ENCODE measurements around the gene AP5Z1. TPM values are rescaled to one million over a fixed set of nuclear protein-coding genes. Genes with fewer than 3 reads are reported as not detected.

Gene AP5Z1
- total RNA-seq, 1 donor from 2014 or later = 14.7 TPM

GRCh38 chr7:4745971-4746919 lies 29.2 kb upstream of the AP5Z1 start:
- FAIRE-seq (no peak), DNase-seq (ENCODE audit: low spot score in 2 of 2) (no peak)

DNA sequence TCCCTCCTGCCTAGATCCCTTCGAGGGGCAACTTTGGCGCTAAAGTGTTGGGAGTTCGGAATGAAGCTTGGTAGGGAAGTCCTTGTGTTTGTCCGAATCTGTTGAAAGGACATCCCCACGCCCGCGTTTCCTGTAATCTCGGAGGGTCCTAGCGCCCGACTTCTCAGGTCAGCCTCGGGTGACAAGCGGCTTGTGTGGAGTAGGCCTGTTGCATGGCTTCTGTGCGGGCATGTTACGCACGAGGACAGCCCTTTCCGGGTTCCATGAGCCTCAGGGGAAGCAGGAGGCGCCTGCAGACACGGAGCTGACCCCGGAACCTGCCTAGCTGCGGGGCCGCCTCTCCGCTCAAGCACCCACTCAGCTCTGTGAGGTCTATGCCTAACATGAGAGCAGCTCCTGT lies 28.4 kb upstream of the AP5Z1 start:
- DNase-seq (ENCODE audit: low spot score in 2 of 2) = no peak
- no peak for FAIRE-seq

DNA sequence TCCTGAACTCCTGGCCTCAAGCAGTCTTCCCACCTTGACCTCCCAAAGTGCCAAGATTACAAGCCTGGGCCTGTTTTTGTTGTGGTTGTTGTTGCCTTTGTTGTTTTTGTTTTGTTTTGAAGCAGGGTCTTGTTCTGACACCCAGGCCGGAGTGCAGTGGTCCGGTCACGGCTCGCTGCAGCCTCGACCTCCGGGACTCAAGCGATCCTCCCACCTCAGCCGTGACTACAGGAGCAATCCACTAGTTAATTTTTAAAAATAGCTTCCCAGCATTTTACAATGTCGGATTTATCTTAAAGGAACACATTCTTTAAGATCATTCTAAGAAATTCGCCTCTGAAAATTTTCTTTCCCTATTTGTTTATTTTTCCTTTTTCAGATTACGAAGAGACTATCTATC lies 27.7 kb upstream of the AP5Z1 start:
- FAIRE-seq (no peak), DNase-seq (ENCODE audit: low spot score in 2 of 2) (no peak)

DNA sequence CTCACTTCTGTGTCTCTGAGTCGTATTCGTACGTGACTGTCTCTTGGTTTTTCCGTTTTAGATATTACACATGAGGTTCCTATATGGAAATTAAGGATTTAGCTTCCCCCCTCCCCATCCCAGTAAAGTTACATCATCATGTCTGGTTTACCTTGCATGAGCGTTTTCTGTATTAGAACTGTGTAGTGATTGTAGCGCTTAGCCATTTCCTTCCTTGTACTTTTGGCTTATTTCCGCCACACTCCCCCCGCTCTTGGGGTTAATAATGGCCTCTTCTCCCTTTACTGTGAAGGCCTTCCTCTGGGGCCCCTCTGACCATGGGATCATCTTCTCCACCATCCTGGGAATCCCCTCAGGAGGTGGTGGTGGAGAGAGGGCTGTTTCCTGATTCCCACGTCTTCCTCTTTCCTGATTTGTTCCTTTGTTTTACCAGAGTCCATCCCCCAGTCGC lies 27.2 kb upstream of the AP5Z1 start:
- no peak for FAIRE-seq
- DNase-seq (ENCODE audit: low spot score in 2 of 2) = no peak

DNA sequence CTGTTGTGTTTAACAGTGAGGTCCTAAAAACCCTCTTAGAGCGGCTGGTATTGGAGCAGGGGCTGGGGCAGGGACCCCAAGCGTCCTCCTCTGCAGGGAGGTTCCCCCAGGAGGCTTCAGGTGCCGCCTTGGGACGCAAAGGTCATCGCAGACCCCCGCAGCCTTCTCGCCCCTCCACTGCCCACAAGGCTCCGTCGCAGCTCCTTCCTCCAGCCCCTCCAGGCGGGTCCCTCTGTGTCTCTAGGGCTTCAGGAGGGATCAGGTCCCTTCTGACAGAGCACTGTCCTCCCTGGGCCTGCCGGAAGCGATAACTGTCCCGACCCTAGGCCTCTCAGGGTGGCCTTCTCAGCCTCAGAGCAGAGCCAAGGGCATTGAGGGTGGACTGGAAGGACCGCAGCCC lies 26.1 kb upstream of the AP5Z1 start:
- FAIRE-seq = no peak
- DNase-seq (ENCODE audit: low spot score in 2 of 2) = no peak

DNA sequence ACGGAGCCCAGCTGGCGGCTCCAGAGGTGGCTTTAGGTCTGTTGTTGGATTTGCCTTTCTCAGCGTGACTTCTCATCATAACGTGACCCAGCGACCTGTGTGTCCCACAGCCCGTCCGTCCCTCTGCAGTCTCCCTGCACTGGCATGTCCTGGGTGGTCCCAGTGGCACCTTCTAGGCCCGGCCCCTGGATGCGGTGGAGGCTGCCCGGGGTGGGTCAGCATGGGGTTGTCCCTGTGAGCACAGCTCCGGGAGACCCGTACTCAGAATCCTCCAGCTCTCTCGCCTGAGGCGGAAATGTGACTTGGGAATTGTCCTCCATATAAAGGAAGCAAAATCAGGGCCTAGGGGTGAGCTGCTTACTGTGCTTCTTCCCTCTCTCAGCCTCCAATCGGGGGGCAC lies 25.6 kb upstream of the AP5Z1 start:
- DNase-seq (ENCODE audit: low spot score in 2 of 2) = no peak
- FAIRE-seq = no peak

- DNase-seq (ENCODE audit: low spot score in 2 of 2) = no peak
- FAIRE-seq = no peak
These were observed 23.9 kb upstream of the AP5Z1 start for GRCh38 chr7:4751398-4751947.

GRCh38 chr7:4753598-4754432 lies 21.6 kb upstream of the AP5Z1 start:
- FAIRE-seq = no peak

DNA sequence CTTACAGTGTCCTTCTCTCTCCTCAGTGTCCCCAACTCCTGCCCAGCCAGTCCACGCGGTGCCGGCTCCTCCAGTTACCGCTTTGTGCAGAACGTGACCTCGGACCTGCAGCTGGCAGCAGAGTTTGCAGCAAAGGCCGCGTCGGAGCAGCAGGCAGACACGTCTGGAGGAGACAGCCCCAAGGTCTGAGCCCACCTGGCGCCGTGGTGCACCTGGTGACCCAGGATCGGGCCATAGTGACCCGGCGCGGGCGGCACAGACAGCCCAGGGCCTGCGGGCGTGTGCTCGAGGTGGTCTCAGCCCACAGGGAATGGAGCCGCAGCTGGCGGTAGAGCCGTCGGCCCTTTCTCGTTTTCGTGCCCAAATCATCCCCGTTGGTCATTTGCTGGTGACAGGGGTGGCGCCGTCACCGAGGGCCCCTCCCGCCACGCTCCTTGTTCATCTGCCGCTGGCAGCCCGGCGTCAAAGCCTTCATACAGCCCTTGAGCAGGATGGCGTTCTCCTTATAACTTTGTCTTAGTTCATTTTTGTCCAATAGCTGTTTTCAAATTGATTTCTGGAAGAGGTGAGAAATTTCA lies 20.9 kb upstream of the AP5Z1 start:
- FAIRE-seq (no peak), DNase-seq (ENCODE audit: low spot score in 2 of 2) (no peak)

More at GRCh38 chr7:4753598-4754432, 21.6 kb upstream of the AP5Z1 start:
- peak; percentile 83 to 86 for DNase-seq (ENCODE audit: low spot score in 2 of 2)

GRCh38 chr7:4755045-4755444 lies 20.4 kb upstream of the AP5Z1 start:
- DNase-seq (ENCODE audit: low spot score in 2 of 2) (no peak), FAIRE-seq (no peak)

GRCh38 chr7:4758111-4758510 lies 17.3 kb upstream of the AP5Z1 start:
- DNase-seq (ENCODE audit: low spot score in 2 of 2) = no peak
- no peak for FAIRE-seq

GRCh38 chr7:4758791-4759190 lies 16.6 kb upstream of the AP5Z1 start:
- FAIRE-seq = no peak
- peak in 1 of 2 donors; percentile 59 for DNase-seq (ENCODE audit: low spot score in 2 of 2)

DNA sequence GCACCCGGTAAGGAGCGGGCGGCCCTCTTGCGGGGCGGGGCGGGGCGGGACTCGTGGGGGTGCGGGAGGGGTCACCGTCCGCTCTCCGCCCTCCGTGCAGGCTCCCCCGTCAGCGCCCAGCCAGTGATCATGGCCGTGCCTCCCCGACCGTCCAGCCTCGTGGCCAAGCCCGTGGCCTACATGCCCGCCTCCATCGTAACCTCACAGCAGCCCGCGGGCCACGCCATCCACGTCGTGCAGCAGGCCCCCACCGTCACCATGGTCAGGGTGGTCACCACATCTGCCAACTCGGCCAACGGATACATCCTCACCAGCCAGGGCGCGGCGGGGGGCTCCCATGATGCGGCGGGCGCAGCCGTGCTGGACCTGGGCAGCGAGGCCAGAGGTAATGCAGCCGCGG lies 16.2 kb upstream of the AP5Z1 start:
- FAIRE-seq = no peak
- DNase-seq (ENCODE audit: low spot score in 2 of 2) = no peak

- DNase-seq (ENCODE audit: low spot score in 2 of 2) (no peak), FAIRE-seq (no peak)
These were observed 14.5 kb upstream of the AP5Z1 start for GRCh38 chr7:4760952-4761351.

DNA sequence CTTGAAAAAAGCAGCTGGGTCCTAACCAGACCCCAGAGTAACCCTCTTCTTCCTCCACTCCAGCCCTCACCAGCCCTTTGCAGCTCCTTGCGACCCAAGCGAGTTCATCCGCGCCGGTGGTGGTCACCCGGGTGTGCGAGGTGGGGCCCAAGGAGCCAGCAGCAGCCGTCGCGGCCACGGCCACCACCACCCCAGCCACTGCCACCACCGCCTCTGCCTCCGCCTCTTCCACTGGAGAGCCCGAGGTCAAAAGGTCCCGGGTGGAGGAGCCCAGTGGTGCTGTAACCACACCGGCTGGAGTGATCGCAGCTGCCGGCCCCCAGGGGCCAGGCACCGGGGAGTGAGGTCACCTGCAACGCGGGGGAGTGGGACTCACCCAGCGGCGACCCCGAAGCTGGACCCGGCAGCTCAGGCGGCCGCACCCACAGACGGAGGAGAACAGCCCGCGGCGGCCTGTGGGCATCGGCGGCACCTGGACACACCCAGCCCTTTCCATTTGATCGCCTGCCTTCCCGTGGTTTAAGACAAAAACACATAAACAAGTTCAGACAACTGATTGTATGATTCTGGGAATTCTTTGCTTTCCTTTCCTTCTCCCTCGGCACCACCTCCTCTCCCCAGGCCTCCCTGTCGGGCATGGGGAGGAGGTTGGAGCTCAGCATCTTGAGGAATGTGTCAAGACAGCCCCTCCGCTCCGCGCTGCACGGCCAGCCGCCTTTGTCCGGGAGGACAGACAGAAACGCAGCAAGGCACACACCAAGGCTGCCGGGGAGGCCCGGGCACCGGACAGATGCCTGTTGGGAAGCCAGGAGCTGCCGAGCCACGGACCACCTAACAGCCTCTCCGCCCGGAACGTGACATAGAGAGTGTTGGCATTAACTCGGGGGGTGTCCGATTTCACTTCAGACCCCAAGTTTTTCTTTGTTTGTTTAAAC lies 13.0 kb upstream of the AP5Z1 start:
- FAIRE-seq (no peak), DNase-seq (ENCODE audit: low spot score in 2 of 2) (no peak)

DNA sequence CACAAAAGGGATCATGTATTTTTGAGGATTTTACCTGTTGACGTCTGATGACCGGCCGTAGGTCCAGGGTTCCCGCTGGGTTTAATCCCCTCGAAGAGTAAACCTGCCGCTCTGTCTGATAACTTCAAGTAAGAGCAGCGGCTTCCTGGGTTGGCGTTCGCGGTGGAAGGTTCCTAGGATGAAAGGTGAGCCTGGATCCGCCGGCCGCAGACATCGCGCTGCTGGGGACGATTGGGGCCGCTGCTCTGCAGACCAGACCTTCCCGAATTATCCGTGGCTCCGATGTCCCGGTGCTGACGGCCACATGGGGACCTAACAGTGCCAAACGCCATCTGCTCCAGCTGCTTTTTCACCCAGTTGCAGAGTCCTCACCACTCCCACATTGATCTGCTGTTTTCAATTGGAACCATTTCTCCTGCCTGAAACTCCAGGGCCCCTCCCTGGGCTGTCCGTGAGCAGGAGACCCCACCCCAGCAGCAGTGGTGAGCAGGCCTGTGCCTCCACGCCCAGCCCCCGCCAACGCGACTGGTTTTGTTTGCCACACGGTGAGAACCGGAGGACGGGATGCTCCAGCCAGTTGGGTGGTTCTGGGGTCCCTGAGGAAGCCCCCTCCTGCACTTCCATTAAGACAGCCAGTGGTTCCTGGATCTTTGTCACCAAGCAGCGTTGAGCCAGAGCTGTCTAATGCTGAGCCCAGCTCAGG lies 12.2 kb upstream of the AP5Z1 start:
- no peak for DNase-seq (ENCODE audit: low spot score in 2 of 2)
- no peak for FAIRE-seq

- peak in 1 of 2 donors; percentile 39 for DNase-seq (ENCODE audit: low spot score in 2 of 2)
- FAIRE-seq = no peak
These were observed 11.6 kb upstream of the AP5Z1 start for GRCh38 chr7:4763794-4764185.

DNA sequence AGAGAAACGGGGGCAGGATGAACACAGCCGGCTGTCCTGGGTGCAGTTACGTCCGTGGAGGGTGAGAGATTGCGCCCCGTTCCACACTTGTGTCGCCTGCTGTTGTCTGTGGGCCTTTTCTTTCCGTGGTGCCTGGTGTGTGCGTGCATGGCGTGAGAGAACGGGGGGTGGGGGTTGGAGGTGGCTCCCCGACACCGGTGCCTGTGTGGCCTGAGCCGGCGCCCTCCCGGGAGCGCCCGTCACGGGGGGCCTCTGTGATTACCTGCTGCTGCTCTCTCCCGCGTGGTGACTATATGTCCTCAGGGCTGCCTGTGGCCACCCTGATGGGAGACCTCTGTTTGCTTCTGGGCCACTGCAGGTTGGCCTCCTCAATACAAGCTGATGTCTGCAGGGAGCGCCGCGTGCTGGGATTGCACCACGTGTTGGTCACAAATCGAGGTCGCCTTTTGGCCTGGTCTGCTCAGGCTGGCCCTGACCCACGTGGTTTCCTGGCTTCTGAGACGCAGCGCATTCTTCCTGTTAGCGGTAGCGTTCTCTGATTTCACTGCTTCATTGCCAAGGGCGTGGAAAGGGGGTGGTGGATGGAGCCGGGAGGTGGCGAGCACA lies 10.9 kb upstream of the AP5Z1 start:
- DNase-seq (ENCODE audit: low spot score in 2 of 2) (no peak), FAIRE-seq (no peak)
